GM19455 (cell line): ENCODE results near the gene FXYD5.
A peak's percentile ranks its signal among the peaks of the same experiment; 100 is the strongest.
"Not testable (repeated sequence)": the region's sequence is repeated elsewhere in the genome, so short reads cannot be mapped to it uniquely, and the experiment has no call there.

ENCODE experiments used
- ATAC-seq: cut with Tn5 transposase; IDR thresholded peaks from one replicate; pipeline ENCODE4 v1.9.1; 2021; ENCODE audit not compliant: unreplicated experiment

The FXYD5 gene

DNA sequence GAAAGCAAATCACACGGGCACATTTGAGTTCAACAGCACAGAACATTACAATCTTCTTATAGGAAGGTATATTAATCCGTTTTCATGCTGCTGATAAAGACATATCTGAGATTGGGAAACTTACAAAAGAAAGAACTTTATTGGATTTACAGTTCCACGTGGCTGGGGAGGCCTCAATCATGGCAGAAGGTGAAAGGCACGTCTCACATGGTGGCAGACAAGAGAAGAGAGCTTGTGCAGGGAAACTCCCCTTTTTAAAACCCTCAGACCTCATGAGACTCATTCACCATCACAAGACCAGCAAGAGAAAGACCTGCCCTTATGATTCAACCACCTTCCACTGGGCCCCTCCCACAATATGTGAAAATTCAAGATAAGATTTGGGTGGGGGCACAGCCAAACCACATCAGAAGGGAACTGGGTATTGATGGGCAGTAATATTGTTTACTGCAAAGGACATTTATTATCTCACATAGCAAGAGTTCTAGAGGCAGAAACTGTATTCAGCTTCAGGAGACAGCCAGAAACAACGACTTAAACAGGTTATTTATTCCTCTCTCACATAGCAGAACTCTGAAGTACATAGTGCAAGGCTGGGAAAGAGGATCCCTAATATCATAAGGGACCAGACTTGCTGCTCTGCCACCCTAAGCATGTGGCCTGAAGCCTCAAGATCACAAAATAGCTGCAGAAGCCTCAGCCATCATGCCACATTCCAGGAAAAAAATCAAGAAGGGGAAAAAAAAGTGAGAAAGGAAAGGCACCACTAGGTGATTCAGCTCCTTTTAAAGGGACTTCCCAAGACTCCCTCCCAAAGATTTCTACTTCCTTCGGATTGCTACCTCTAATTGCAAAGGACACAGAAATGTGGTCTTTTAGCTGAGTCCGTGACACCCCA, 23.1 kb downstream of the FXYD5 start:
- ATAC-seq, result no peak

DNA sequence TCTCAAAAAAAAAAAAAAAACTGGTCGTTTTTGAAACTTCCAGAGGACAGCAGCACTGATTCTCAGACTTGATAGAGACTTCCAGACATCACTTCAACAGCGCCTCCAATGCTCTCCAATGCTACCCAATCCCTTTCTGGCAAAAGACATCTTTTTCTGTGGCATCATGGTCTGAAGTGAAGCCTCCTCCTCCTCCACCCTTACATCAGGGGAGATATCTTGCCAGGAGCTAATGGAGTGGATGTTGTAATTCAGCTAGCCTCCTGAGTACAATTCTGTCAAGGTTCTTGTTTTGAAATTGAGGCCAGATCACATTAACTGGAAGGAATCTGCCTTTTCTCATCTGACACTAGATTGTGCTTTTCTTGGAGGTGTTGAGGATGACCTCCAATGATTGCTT, 24.2 kb downstream of the FXYD5 start:
- ATAC-seq, result no peak

DNA sequence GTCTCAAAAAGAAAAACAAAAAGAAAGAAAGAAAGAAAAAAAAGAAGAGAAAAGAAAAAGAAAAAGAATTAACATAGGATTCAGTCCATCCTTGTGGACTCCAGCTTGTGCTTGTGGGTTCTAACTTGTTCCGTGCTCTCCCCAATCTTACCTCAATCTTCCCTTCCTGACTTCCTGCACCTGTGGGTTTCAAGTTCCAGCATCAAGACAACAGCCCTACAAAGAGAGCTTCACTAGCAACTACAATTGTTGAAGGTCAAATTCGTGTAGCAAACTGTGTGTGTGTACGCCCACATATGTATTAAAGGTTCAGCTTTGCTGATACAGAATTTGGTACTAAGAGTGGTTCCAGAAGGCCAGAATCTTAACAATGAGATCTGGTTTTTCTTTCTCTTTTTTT, 25.3 kb downstream of the FXYD5 start:
- no peak for ATAC-seq

DNA sequence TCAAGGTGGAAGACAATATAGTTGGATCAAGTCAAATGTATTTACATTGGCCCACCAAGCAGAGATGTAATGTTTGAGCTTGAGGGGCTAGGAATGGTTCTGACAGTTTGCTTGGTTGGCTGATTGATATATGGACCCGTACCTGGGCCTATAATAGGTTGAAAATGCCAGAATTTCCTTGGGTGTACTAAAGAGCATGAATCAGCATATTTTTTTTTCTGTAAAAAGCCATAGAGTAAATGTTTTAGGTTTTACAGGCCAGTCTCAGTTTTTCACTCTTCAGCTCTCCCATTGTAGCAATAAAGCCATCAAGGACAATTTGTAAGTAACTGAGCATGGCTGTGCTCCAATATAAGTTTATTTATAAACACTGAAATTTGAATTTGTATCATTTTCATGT, 26.9 kb downstream of the FXYD5 start:
- no peak for ATAC-seq

DNA sequence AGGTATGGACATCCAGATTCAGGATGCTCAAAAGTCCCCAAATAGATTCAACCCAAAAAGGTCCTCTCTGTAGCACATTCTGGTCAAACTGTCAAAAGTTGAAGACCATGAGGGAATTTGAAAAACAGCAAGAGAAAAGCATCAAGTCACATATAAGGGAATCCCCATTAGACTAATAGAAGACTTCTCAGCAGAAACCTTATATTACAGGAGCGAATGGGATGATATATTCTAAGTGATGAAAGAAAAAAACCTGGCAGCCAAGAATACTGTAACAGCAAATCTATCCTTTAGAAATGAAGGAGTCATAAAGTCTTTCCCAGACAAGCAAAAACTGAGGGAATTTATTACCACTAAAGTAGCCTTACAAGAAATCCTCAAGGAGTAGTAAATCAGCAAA, 29.7 kb downstream of the FXYD5 start:
- ATAC-seq, result no peak

DNA sequence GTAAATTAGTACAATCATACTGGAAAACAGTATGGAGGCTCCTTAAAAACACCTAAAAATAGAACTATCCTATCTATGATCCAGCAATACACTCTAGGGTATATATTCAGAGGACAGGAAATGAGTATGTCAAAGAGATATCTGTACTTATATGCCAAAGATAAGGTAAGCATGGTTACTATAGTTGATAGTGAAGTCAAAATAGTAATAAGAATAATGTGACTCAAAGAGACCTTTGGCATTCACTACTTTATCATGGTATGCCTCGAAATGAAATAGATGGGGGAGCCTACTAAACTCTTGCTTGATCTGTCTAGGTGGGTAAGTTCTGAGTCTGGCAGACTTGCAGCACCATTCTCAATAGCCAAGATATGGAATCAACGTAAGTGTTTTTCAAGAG, 30.3 kb downstream of the FXYD5 start:
- no peak for ATAC-seq

DNA sequence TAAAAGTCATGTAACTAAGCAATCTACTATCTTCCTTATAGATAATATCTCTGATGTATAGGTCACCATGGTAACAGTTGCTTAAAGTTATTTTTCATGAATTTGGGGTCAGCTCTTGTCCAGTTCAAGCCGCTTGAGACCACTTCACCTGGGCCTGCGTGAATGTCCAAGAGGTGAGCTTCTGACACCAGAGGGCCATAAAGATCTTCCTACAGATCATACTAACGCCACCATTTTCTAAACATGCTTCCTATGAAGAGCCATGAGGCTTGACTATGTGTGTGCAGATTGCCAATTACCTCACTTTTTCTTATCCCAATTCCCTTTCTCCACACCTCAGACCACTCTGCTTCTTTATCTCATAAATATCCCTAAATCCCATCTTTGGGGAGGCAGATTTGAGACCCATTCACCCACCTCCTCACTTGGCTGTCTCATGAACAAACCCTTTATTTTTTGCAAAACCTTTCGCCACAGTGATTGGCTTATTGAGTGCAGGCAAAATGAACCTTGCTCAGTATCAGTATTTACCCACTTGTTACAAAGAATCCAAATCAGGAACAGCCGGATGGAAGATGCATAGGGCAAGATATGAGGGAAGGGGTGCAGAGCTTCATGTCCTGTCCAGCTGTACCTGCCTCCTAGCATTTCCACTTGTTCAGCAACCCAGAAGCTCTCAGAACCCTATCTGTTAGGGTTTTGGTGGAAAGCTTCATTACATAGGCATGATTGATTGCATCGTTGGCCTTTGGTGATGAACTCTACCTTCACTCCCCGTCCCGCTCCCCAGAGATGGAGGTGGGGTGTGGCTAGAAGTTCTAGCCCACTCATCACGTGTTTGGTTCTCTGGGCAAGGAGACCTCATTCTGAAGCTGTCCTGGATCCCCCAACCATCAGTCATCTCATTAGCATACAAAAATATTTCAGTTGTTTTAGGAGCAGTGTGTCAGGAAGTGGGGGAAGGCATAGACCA, 39.8 kb downstream of the FXYD5 start:
- ATAC-seq, result no peak

DNA sequence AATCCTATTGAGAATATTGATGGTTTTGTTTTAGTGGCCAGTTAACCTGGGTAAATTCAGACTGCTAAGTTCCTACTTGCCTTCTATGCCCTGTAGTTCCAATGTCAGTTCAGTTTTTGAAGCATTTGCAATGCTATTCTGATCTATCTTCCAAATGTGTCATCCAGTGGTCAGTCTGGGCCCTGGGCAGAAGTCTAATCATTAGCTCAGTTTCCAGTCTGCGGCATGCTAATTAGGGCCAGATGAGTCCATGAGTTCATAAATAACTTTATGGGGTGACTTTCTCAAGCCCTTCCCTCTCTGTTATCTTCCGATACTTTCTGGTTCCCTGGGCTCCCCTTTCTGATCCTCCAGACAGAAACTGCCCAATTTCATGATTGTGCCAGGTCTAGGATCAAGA, 41.3 kb downstream of the FXYD5 start:
- ATAC-seq, result no peak

DNA sequence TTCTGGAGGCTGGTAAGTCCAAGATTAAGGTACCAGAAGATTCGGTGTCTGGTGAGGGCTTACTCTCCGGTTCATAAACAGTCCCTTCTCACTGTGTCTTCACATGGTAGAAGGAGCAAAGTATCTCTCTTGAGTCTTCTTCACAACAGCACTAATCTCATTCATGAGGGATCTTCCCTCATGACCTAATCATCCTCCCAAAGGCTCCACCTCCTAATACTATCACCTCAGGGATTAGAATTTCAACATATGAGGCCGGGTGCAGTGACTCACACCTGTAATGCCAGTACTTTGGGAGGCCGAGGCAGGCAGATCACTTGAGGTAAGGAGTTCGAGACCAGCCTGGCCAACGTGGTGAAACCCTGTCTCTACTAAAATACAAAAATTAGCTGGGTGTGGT, 42.3 kb downstream of the FXYD5 start:
- ATAC-seq, result not testable (repeated sequence)

DNA sequence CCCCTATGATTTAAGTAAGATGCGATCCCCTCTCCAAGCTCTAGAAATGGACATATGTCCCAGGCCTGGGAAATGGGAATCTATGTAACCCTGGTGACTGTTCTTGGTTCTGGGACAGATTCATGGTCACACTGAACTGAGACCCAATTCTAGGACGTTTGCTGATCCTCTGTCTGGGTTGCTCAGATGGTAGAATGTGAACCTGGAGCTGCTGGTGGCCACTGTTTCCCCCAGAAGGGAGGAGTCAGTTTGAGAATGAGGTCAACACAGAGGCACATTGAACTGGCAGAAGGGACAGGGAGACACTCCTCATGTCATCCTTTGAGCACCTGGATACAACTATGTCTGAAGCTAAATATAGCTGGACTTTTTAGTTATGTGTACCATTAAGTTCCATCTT, 44.9 kb downstream of the FXYD5 start:
- no peak for ATAC-seq

DNA sequence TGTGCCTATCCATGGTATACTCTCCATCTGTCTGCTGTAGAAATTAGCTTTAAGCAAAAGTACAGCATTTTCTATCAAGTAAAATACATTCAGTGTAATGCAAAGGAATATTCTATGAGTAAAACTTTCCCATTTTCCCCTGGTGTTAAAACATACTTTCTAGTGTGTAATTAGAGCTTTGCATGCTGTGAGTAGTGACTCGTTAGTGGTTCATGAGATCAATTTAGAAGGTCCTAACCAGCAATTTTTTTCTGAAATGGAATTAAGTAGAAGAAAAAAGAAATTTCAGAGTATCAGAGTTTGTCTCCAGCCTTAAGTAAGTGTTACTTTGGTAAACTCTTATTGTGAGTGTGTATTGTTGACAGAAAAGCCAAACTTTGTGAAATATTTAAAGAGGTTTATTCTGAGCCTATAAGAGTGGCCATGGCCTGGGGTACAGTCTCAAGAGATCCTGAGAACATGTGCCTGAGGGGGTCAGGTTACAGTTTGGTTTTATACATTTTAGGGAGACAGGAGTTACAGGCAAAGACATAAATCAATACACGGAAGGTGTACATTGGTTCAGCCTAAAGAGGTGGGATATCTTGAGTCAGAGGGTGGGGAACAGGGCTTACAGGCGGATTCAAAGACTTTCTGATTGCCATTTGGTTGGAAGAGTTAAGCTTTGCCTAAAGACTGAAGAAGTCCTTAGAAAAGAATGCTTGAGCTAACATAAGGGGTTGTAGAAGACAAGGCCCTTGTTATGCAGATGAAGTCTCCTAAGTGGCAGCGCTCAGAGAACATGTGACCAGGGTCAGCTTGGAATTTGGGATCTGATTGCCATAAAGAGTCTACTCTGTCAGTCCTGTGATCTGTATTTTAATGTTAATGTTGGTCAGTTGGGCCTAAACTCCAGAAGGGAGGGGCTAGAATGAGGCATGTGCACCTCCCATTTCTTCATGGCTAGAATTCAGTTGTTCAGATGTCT, 48.5 kb downstream of the FXYD5 start:
- no peak for ATAC-seq

DNA sequence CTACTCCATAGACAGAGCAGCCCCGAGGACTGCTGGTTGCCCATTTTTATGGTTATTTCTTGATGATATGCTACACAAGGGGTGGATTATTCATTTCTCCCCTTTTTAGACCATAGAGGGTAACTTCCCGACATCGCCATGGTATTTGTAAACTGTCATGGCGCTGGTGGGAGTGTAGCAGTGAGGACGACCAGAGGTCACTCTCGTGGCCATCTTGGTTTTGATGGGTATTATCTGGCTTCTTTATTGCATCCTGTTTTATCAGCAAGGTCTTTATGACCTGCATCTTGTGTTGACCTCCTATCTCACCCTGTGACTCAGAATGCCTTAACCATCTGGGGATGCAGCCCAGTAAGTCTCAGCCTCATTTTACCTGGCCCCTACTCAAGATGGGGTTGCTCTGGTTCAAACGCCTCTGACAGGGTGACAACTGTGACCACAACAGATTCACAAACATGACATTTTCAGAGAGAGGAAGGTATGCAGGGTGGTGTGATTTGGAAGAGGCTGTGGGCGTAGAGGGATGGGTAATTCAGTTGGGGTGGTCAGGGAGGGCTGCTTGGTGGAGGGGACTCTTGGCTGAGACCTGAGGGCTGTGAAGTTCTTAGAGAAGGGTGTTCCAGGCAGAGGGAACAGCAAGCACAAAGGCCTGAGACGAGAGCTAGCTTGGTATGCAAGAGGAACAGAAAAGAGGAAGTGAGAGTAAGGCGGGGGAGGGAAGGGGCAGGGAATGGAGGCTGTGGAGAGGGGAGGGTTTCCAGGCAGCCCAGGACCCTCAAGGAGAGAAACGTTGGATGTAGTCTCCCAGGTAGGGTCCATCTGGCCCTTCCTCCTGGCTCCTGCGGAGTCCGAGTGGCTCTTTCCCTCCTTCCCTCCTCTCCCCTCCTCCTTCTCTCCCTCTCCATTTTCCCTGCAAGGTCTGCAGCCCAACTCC, 50.5 kb downstream of the FXYD5 start:
- peak; percentile 74 for ATAC-seq

DNA sequence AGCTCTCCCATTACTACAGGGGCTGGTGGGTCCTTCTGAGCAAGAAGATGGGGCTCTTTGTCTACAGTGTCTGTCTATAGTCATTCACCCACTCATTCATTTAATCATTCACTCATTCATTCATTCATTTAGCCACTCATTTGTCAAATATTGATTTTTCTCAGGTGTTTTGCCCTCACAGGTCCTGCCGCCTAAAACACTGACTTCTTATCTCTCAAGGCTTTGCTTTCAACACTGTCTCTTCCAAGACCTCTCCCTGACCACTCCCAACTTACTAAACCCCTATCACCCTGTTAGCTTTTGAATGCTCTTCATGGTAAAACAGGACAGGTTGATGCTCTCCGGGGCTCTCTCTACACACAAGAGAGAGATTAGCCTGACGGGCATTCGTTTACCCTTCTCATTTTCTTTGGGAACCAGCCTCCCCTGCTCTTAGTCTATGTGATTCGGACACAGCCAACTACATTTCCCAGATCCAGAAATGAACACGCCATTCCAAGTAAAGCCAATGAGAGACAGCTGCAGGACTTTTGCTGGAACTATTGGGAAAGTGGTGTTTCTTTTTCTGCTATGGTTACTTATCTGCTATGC, 51.3 kb downstream of the FXYD5 start:
- peak; percentile 17 for ATAC-seq

DNA sequence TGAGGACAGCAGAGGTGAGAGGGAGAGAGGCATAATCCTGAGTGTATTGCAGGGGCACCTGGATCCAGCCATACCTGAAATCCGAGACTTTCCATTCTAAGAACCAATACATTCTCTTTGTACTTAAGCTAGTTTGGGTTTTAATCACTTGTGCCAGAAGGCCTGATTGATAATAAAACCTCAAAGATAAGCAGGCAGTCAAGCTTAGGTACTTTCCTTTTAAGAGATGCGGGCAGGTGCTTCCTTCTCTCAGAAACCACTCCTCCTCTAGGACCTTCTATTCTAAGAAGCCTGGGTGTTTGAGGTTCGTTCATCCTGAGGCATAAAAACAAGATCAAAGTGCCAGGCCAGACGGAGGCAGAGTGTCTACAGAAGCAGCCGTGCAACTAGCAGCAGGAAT, 51.8 kb downstream of the FXYD5 start:
- ATAC-seq, result no peak

DNA sequence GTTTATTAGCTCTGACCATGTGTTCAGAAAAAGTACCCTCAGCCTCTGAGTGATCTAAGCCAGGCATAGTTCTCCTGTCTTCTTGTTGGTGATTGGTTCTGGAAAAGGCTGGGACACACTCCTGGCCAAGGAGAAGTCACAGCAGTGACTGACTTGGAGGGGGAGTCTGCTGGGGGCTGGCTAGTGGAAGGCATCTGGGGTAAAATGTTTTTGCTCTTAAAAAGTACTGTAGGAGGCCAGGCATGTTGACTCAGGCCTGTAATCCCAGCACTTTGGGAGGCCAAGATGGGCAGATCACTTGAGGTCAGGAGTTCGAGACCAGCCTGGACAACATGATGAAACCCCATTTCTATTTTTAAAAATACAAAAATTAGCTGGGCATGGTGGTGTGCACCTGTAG, 52.3 kb downstream of the FXYD5 start:
- no peak for ATAC-seq

DNA sequence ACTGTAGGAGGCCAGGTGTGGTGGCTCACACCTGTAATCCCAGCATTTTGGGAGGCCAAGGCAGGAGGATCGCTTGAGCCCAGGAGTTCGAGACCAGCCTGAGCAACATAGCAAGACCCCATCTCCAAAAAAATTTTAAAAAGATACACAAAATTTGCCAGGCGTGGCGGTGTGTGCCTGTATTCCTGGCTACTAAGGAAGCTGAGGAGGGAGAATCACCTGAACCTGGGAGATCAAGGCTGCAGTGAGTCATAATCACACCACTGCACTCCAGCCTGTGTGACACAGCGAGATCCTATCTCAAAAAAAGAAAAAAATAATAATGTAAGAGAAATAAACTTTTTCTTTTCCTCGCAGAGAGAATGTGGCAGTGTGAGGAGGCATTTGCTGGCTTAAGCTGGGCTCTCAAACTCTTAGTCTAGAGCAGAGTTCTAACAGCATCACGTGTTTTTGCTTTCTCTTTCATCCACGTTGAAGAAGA, 52.9 kb downstream of the FXYD5 start:
- no peak for ATAC-seq

DNA sequence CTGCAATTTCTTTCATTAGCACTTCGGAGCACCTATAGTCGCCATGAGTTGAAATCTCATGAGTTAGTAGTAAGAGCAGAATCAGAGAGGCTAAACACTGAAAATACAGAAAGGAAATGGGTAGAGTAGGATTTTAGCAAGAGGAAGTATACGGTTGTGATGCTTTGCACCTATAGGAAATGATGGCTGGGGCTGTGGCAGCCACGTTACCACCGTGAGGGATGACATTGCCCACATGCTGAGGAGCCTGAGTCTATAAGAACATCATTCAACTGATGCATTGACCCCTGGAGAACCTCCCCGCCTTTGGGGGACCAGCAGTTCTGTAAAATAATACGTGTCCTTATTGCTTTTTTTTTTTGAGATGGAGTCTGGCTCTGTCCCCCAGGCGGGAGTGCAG, 53.6 kb downstream of the FXYD5 start:
- ATAC-seq, result no peak

DNA sequence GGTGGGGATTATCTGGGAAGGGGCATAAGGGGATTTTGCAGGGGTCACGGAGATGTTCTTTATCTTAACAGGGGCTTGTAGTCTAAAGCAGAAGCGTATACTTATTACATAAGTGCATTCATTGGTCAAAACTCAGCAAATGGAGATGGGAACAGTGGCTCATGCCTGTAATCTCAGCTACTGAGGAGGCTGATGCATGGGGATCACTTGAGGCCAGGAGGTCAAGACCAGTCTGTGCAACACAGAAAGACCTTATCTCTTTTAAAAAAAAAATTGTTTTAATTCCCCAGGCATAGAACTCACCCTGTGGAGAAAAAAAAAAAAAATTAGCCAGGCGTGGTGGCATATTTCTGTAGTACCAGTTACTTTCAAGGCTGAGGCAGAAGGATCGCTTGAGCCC, 55.1 kb downstream of the FXYD5 start:
- ATAC-seq, result no peak

DNA sequence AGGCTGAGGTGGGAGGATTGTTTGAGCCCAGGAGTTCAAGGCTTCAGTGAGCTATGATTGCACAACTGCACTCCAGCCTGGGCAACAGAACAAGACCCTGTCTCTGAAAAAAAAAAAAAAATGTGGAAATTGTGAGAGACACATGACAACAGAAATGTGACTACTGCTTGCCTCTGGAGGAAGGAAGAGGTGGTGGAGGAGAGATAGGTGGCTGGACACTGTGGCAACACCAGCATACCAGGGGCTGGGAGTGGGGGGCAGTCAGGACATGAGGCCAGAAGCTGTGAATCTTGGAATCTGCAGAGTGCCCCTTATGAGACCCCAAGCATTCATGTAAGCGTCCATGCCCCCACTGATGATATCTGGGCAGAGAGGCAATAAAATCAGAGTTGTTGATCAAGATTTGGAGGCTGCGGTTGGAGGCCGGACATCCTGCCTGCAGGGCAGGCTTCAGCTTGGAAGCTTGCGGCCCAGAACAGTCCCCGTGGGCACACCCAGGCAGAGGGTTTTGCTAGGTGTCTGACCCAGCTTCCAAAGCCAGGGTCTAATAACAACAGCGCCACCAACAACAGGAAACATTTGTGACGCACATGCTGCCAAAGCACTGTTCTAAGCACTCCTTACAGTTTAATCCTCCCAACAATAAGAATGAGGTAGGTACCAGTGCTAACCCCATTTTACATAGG, 57.2 kb downstream of the FXYD5 start:
- no peak for ATAC-seq
